CD4-positive, alpha-beta T cell (primary cell): Measurements from ENCODE around the gene DCAF6. TPM values are rescaled to one million over a fixed set of nuclear protein-coding genes. Genes with fewer than 3 reads are reported as not detected.

ENCODE experiments used
- ATAC-seq: fragments of 200-7000 bp; cut with Tn5 transposase; one replicate; pipeline ENCODE4 v1.10.0; 2022; ENCODE audit warnings: mild to moderate bottlenecking; ENCODE audit not compliant: poor library complexity
- CTCF ChIA-PET: fragments of 350-600 bp; sonication (Branson Sonifier 250); formaldehyde crosslinking; loops from one replicate; lab custom pipeline; 2021; ENCODE audit warnings: antibody characterized with exemption, inconsistent platforms; lab: Charles Lee
- POLR2A ChIA-PET: fragments of 350-600 bp; sonication (Branson Sonifier 250); formaldehyde crosslinking; loops from one replicate; lab custom pipeline; 2021; ENCODE audit warnings: antibody characterized with exemption, inconsistent platforms; lab: Charles Lee
- DNase-seq, 14 experiments: peaks; one replicate each; pipeline ENCODE4 v3.0.0-alpha.2; 2013 to 2020; ENCODE audit warnings: mixed read lengths in 2 of 14
- H3K27ac ChIP-seq, 2 donors: one replicate each; pipeline versions ENCODE4 v1.5.1 to v1.7.0; 2013; ENCODE audit warnings: low read length in 2 of 2, low read depth in 1 of 2, mild to moderate bottlenecking in 1 of 2
- H3K27me3 ChIP-seq, 2 experiments: 1 replicate in 1 of 2; 2 replicates in 1 of 2; pipeline versions ENCODE4 v1.6.1 to v1.7.0; 2013; ENCODE audit warnings: low read length in 2 of 2, control low read depth in 1 of 2, mild to moderate bottlenecking in 1 of 2, moderate library complexity in 1 of 2; ENCODE audit not compliant: insufficient read depth in 2 of 2, control insufficient read depth in 1 of 2
- H3K36me3 ChIP-seq: one replicate; pipeline ENCODE4 v1.6.1; 2013; ENCODE audit warnings: low read length, control low read depth; ENCODE audit not compliant: insufficient read depth
- H3K4me1 ChIP-seq: one replicate; pipeline ENCODE4 v1.6.1; 2013; ENCODE audit warnings: low read length, control low read depth; ENCODE audit not compliant: insufficient read depth
- H3K4me3 ChIP-seq: one replicate; pipeline ENCODE4 v1.5.1; 2013; ENCODE audit warnings: mild to moderate bottlenecking, low read length, moderate library complexity
- H3K9me3 ChIP-seq, 2 experiments: 1 replicate in 1 of 2; 2 replicates in 1 of 2; pipeline versions ENCODE4 v1.6.1 to v1.7.0; 2013; ENCODE audit warnings: low read length in 2 of 2, mild to moderate bottlenecking in 2 of 2, control low read depth in 1 of 2, moderate library complexity in 1 of 2; ENCODE audit not compliant: control insufficient read depth in 1 of 2, insufficient read depth in 1 of 2
- H3K27ac Mint-ChIP-seq: one replicate; pipeline ENCODE4 v1.8.0; 2020; ENCODE audit warnings: mixed read lengths
- H3K27me3 Mint-ChIP-seq: one replicate; pipeline ENCODE4 v1.8.0; 2021; ENCODE audit warnings: mixed read lengths
- H3K36me3 Mint-ChIP-seq: one replicate; pipeline ENCODE4 v1.8.0; 2021; ENCODE audit warnings: low read depth, mixed read lengths
- H3K4me1 Mint-ChIP-seq: one replicate; pipeline ENCODE4 v1.8.0; 2021; ENCODE audit warnings: low read depth, mixed read lengths
- H3K4me3 Mint-ChIP-seq: one replicate; pipeline ENCODE4 v1.8.0; 2020; ENCODE audit warnings: mild to moderate bottlenecking, mixed read lengths
- H3K9me3 Mint-ChIP-seq: one replicate; pipeline ENCODE4 v1.8.0; 2020; ENCODE audit warnings: mixed read lengths
- CTCF ChIP-seq: fragments of 200-600 bp; IDR thresholded peaks from one replicate; pipeline ENCODE4 v1.8.0; 2022; ENCODE audit warnings: antibody characterized with exemption, mild to moderate bottlenecking
- intact Hi-C, 2 experiments: fragments of 100-400 bp; cut with DNase I in 1 of 2; cut with micrococcal nuclease in 1 of 2; formaldehyde crosslinking; loops; one replicate each; pipeline versions ENCODE4 v1.15.1 to v1.9.0; 2023 to 2025; cut with DNase I, micrococcal nuclease
- total RNA-seq, 174 experiments: library from RNA in 2 of 174; stranded (reverse) in 2 of 174; gene quantifications; one replicate each; pipeline ENCODE4 v1.2.3 and lab custom pipeline; 2021 to 2026

Gene DCAF6
- total RNA-seq, 2 experiments from 2014 or later: 13.3 to 13.6 TPM

DNA sequence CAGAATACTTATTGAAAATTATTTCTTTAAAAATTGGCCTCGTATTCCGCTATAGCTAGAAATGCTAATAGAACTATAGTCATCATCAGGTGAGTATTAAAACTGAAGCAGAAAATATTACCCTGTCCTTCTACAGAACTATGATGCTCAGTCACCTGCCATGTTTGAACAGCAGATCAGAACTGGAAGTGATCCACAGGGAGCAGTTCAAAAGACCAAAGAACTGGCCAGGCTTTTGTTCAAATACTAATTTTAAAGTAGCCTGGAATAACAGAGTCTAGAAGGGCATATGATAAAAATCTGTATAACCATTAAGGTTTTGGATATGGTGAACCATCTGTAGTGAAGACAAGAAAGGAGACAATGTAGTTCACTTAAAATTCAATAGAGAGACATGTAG is 105.9 kb downstream of the DCAF6 start:
- Histone ChIP-seq H3K27me3 (no peaks in the 10 kb centered on the region), H3K36me3 (peaks cover 13% of the 10 kb centered on the region), H3K27ac (no peak overlapping the region), H3K4me3 (no peak overlapping the region), H3K4me1 (no peaks in the 10 kb centered on the region), H3K9me3 (no peaks in the 10 kb centered on the region)
- no peaks in the 10 kb centered on the region for H3K9me3 Mint-ChIP-seq
- TF ChIP-seq CTCF: no peak
- ChIA-PET POLR2A (no interaction called here), CTCF (interaction anchor here (1.1 kb wide), 1 partner anchor 10 kb away, joined by 3 read pairs; no protein-coding TSS in a partner anchor)
- intact Hi-C loops: no loop called here
- H3K4me1 Mint-ChIP-seq: no peaks in the 10 kb centered on the region
- no peaks in the 10 kb centered on the region for H3K27me3 Mint-ChIP-seq
- no peak overlapping the region for H3K4me3 Mint-ChIP-seq
- H3K36me3 Mint-ChIP-seq: peaks cover 43% of the 10 kb centered on the region
- no peak for ATAC-seq
- no peak overlapping the region for H3K27ac Mint-ChIP-seq
- no peak for DNase-seq

GRCh38 chr1:168045311-168045710 is 108.8 kb downstream of the DCAF6 start:
- Mint-ChIP-seq H3K27ac (no peak overlapping the region), H3K9me3 (no peaks in the 10 kb centered on the region), H3K4me1 (no peaks in the 10 kb centered on the region), H3K36me3 (peaks cover 48% of the 10 kb centered on the region), H3K27me3 (no peaks in the 10 kb centered on the region), H3K4me3 (no peak overlapping the region)
- Histone ChIP-seq H3K4me3 (no peak overlapping the region), H3K36me3 (peaks cover 13% of the 10 kb centered on the region), H3K27me3 (no peaks in the 10 kb centered on the region), H3K4me1 (no peaks in the 10 kb centered on the region), H3K27ac (no peak overlapping the region), H3K9me3 (no peaks in the 10 kb centered on the region)
- no peak for TF ChIP-seq CTCF
- ChIA-PET CTCF (no interaction called here), POLR2A (no interaction called here)
- DNase-seq: no peak
- intact Hi-C loops: no loop called here
- no peak for ATAC-seq

DNA sequence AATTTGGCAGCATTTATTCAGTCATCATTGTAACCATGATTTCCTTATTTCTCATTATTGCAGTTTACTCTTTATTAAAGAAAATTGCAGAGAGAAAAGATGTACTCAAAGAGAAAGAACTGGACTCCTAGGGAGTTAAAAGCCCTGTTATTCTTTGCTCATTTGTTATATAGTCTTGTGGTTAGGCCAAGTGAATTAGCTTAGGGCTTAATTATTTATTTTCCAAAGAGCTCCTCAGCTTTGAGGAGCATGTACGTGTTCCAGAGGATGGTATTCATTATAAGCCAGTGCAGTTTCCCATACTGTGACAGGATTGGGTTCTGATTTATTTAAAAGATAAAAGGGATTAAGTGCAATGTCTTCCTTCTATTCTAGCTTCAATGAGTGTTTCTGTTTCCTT is 113.8 kb downstream of the DCAF6 start:
- no peak overlapping the region for H3K4me3 Mint-ChIP-seq
- POLR2A ChIA-PET: interaction anchor here (0.6 kb wide), 1 partner anchor 28 kb away, joined by 3 read pairs; no protein-coding TSS in a partner anchor
- peaks cover 6% of the 10 kb centered on the region for H3K4me1 Mint-ChIP-seq
- no peaks in the 10 kb centered on the region for H3K27me3 Mint-ChIP-seq
- no peaks in the 10 kb centered on the region for H3K9me3 Mint-ChIP-seq
- H3K4me1 ChIP-seq: no peaks in the 10 kb centered on the region
- H3K9me3 ChIP-seq: no peaks in the 10 kb centered on the region
- DNase-seq (no peak), ATAC-seq (no peak)
- CTCF ChIA-PET: interaction anchor here (0.6 kb wide), 1 partner anchor 10 kb away, joined by 3 read pairs; no protein-coding TSS in a partner anchor
- TF ChIP-seq CTCF: no peak
- H3K4me3 ChIP-seq: no peak overlapping the region
- no peaks in the 10 kb centered on the region for H3K27me3 ChIP-seq
- no peaks in the 10 kb centered on the region for H3K36me3 ChIP-seq
- no peak overlapping the region for H3K27ac Mint-ChIP-seq
- H3K27ac ChIP-seq: no peak overlapping the region
- intact Hi-C loops: no loop called here
- H3K36me3 Mint-ChIP-seq: peaks cover 50% of the 10 kb centered on the region
